Esophagus squamous epithelium (tissue), 4 donors: ENCODE results near the gene INSRR.

Experiments
- CTCF ChIP-seq, 6 experiments: fragments of 450-650 bp in 4 of 6; fragments of 200-600 bp in 2 of 6; sonication (generic) in 2 of 6; IDR thresholded peaks; one replicate each; pipeline ENCODE4 v1.5.1; 2016 to 2019; ENCODE audit warnings: antibody characterized with exemption in 6 of 6, mild to moderate bottlenecking in 4 of 6, moderate library complexity in 4 of 6
- POLR2A ChIP-seq, 4 donors: fragments of 450-650 bp; IDR thresholded peaks; one replicate each; pipeline ENCODE4 v1.6.1; 2017; ENCODE audit warnings: antibody characterized with exemption in 4 of 4, mild to moderate bottlenecking in 4 of 4, moderate library complexity in 3 of 4

- TF ChIP-seq POLR2A (IDR thresholded peaks at IDR 0.05) (no peak), CTCF (IDR thresholded peaks at IDR 0.05) (no peak)
These were observed 361 bp downstream of the INSRR start for GRCh38 chr1:156858555-156858956.
